Measurements from ENCODE around the gene GRIK2.

GRIK2 gene

DNA sequence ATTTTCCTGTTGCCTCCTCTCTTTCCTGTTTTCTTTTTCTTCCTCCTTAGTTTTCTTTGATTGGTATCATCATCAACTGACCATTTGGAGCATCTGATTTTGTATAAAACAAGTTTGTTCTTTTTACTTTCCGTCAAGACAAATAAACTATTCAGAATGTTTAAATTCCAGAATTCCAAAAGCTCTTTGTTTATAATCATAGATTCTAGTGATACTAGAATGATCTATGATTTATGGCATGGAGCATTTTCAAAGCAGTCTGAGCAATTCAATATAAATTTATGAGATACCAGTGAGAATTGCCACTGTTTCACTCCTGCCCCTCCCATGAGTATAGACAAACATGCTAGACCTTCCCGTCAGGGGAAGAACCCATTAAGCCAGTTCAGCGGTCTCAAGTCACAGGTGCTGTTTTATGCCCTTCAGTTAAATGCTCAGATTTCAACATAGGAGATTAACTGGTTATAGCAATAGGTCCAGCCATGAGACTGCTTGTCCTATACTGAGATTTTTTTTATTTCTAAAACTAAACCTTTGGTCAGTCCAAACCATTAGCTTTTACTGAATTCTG is 60.7 kb downstream of the GRIK2 start:
- DNase-seq (ENCODE audit: low read depth in 2 of 3, low spot score in 1 of 3) = no peak

DNA sequence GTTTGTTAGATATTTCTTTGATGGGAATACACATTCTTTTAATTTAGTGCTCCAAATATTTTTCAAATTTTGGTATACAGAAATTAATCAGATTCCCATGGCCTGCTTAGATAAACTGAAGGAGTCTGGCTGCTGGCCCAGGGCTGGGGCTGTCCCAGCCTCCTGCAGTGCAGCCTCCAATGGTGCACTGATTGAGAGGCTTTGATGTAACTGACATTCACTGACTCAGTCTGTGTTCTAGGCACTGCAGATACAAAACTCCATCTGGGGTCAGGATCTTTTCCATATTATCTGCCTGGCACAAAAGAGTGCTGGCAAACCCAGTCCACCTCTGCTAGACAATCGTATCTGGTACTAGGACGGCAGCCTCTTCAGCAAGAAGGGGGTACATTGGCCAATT is 64.8 kb downstream of the GRIK2 start:
- DNase-seq (ENCODE audit: low read depth in 2 of 3, low spot score in 1 of 3) = no peak

DNA sequence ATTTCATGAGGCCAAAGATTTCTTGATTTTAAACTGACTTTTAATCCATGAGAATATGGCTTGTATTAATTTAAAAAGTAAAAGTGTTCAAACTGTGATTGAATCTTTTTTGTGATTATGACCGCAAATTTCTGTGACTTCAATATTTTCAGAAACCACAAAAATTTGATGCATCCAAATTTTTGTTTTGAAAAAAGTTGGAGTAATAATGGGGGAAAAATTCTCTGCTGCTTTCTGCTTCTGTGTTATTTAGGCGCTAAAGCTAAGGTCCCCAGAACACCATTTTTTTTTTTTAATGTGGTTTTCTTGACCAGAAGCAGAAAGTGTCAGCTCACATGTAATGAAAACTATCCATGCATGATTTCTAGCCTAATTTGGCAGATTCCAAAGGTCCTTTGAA is 65.3 kb downstream of the GRIK2 start:
- no peak for DNase-seq (ENCODE audit: low read depth in 2 of 3, low spot score in 1 of 3)

DNA sequence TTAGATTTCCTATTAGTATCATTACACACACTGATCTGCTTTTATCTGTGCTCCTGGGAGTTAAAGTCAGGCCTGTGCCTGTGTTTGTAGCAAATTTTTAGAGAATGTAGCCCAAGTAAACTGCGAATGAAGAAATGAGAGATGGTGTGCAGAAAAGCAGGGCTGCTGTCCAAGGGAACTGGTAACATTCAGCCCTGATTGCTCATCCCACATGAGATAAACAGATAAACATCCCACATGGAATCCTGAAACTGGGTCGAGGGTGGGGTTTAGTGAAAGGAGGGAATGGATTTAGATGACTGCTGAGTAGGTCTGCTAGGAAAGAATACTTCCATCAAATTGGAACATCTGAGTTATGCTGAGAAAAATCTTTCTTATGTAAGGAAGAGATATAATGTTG is 69.1 kb downstream of the GRIK2 start:
- no peak for DNase-seq (ENCODE audit: low read depth in 2 of 3, low spot score in 1 of 3)

DNA sequence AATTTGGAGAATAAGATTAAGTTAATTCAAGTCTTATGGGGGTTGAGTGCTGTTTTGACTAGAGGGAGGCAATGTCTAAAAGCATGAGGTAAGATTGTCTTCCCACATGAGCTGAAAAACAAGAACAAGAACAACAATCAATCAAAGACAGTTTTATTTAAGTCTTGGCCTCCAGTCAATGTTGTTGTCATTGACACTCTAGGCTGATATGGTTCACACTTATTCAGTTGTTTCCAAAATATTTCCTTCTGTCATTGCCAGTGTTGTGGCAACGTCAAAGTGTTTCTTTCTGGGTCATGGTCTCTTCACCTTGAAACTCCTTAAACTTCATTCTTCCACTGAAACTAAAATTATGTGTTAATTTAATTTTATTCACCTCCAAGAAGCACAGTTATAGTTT is 72.4 kb downstream of the GRIK2 start:
- no peak for DNase-seq (ENCODE audit: low read depth in 2 of 3, low spot score in 1 of 3)

DNA sequence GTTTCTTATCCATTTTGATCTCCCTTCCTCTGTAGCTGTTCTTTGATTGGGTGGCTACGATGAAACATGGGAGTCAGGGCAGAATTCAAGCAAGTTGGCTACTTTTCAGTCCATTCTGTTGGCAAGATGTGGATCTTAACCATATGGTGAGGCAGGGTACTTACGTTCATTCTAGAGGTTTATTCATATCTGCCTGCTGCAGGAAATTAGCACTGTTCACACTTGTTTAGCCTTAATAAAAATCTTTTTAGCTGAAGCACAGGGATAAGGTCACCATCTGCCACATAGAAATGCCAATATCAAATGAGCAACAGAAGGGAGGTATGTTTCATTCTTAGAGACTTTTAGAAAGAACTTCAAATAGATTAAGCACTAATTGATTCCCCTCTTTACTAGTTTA is 83.9 kb downstream of the GRIK2 start:
- no peak for DNase-seq (ENCODE audit: low read depth in 2 of 3, low spot score in 1 of 3)

DNA sequence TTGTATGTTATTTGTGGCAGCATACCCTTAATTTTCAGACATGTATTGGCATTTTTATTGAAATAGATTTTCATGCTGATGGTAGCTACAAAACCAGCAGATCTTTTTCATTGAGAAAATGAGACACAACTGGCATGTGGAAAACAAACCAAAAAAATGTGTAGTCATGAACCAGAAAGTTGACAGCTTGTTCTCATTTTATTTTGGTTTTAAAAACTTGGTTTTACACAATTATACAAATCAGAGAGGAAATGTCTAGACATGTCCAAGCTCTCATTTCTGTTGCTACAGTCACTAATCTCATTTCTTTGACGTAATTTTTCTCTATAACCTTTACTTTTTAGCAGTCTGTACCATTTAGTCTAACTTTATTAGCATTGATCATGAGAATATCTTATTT is 85.4 kb downstream of the GRIK2 start:
- no peak for DNase-seq (ENCODE audit: low read depth in 2 of 3, low spot score in 1 of 3)

DNA sequence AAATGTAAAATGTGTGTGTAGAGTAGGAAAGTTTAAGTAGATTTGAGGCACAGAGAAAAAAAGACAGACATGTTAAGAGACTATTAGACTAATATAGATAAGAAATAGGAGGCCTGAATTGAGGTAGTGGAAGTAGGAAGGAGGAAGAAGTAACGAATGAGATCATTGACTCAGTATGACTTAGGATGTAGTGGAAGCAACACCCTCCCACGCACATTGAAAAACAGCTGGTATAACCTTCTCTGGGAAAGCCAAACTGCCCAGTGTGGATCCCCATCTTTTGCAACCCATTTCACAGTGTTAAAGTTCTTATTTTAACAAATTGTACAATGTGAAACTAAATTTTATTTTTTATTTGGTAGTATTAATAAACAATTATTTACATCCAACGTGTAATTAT is 89.1 kb downstream of the GRIK2 start:
- DNase-seq (ENCODE audit: low read depth in 2 of 3, low spot score in 1 of 3) = no peak

DNA sequence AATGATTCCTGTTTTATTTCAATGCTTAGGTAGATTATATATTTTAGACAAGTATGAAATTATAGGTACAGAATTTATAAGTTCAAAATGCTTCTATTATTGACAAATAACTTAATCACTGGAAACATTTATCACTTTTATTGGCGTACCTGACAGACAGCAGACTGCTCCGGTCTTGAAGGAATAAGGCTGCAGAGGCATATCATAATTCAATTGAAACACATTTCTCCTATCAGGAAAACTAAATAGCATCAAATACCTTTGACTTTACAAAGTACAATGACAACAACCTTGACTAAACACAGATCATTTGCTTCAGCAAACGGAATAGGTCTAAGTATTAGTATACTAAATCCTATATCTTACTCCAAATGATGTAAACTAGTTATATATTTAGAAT is 91.3 kb downstream of the GRIK2 start:
- DNase-seq (ENCODE audit: low read depth in 2 of 3, low spot score in 1 of 3) = no peak

DNA sequence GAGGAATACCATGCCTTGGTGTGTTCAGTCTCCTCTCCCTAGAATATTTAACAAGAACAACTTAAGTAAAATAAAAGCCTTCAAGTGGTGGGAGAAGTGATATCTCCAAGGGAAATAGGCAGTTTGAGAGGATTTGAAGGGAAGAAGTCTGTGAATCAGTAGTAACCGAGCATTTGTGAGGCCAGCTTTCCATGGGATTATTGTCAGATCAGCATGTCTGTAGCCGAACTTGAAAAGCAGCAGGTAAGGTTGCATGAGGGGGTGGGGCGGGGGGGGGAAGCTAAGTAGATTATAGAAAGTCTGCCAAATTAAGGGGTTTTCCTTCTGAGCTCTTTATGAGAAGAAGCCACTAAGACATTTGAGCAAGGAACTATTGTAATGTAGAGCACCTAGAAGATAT is 92.6 kb downstream of the GRIK2 start:
- DNase-seq (ENCODE audit: low read depth in 2 of 3, low spot score in 1 of 3) = no peak

DNA sequence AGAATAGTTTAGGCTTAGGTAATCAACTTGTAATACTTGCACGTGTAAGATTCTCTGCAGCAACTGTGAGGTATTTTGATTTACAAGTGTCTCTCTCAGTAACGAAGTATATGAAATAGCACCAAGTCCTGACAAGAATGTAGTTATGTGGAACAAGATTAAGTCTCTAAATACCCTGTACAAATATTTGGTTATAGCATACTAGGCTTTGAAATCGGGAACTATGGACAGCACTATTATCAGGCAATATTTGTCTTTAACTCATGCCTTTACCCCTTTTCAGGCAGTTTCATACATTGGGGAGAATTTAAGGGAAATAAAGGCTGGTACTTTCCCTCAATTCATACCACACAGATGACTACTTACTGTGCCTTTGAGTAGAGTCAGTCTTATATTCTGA is 93.2 kb downstream of the GRIK2 start:
- no peak for DNase-seq (ENCODE audit: low read depth in 2 of 3, low spot score in 1 of 3)

DNA sequence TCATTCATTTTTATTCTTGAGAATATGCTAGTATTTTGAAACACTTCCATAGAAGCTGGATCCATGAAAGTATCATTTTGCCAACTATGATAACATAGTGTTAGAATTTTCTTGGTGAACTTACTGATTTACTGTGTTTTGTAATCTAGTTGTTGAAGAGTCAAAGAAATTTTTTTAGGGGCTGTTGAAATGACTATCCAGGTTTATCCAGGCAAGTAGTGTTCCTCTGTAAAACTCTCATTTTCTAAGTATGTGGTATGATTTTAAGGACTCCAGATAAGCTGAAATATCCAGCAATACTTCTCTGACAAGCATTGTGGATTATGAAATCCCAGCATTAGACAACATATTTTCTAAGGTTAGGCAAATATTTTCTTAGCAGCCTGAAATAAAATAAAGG is 95.9 kb downstream of the GRIK2 start:
- DNase-seq (ENCODE audit: low read depth in 2 of 3, low spot score in 1 of 3) = no peak

DNA sequence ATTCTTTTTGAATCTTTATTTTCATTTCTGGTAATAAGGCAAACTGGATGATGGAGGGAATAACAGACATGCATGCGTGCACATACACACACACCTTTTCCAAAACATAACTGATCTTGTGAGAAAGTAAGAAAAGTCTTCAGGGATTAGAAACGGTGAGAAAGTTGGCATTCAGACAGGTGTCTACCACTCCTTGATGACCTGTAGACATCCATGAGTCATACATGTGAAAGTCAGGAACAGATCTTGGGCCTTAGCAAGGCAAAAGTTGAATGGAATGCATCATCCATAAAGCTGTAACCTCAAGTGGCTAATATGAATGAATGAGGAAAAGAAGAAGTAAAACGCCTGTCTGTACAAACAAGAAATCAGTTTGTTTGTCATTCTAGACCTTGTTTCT is 97.3 kb downstream of the GRIK2 start:
- no peak for DNase-seq (ENCODE audit: low read depth in 2 of 3, low spot score in 1 of 3)

DNA sequence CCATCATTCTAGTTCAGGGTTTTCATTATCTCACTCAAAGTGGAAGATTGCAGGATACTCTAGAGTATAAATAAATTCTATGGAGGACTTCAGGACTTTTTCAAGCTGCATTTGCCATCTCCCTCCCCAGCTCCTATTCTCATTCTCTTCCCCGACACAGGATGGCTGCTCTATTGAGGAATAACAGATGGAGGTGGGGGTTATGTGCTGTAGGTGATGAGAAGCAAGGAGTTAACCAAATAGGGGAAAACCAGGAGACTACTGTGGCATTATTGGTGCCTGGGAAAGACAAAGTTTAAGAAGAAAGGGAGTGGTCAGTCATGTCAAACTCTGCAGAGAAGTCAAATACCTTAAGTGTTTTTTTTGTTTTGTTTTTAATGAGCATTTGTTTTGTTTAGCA is 109.3 kb downstream of the GRIK2 start:
- DNase-seq (ENCODE audit: low read depth in 2 of 3, low spot score in 1 of 3) = no peak

DNA sequence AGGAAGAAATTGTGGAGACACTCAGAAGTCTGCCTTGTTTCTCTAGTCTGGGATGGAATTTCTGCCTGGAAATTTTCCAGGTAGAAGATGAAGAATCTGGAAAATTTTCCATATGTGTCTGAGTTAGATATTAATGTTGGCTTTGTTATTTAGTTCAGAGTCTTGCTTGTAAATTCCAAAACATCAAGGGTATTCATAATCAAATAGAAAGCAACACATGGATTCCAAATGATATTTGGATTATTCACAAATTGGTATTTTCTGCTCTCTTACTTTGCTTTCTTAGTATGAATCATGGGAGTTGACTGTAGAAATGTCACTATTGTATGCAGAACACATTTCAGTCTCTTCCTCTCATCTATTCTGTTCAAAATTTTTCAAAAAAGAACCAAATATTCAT is 116.0 kb downstream of the GRIK2 start:
- no peak for DNase-seq (ENCODE audit: low read depth in 2 of 3, low spot score in 1 of 3)

DNA sequence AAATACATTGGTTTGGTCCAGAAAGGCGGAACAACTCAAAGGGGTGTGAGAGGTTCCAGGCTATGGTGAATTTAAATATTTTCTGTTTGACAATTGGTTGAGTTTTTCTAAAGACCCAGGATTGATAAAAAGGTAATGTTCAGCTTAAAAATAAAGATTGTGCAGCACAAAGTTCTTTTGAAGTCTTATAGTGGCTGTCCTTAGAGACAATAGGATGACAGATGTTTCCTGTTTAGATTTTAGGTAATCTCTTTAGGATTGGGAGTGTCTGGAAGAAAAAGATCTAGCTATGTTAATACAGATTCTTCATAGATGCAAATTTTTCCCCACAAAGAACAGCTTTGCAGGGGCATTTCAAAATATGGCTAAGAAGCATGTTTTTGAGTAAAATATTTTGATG is 119.7 kb downstream of the GRIK2 start:
- no peak for DNase-seq (ENCODE audit: low read depth in 2 of 3, low spot score in 1 of 3)

DNA sequence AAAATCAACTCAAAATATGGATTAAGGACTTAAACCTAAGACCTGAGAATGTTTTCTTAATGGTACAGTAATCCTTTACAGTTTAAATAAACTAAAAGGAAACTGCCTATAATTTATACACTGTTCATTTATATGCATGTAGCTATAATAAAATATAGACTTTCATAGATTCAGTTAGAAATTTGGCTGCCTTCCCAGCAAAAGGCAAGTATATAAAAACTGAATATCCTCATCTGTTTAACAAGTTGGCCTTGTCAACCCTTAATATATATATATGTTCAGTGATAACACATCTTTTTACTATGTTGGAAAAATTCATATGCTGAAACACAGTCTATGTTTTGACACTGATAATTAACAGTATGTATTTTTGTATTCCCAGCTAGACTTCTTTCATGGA is 123.1 kb downstream of the GRIK2 start:
- DNase-seq (ENCODE audit: low read depth in 2 of 3, low spot score in 1 of 3) = no peak

DNA sequence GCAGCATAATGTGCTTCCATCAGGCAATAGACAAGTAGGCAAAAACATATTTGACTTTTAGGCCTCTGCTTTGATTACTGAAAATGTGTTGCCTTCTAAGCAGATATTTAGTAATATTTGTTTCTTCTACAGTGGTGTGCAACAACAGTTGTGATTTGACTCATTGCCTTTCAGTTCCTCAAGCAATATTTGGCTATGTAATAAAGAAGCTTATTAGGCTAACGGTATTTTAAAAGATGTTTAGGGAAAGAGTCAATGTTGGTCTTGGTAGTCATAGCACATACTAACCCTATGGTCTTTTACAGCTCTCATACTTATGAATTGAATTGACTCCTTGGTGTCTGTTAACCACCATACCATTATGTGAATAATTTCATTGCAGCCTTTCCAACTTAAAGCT is 124.1 kb downstream of the GRIK2 start:
- DNase-seq (ENCODE audit: low read depth in 2 of 3, low spot score in 1 of 3) = no peak

DNA sequence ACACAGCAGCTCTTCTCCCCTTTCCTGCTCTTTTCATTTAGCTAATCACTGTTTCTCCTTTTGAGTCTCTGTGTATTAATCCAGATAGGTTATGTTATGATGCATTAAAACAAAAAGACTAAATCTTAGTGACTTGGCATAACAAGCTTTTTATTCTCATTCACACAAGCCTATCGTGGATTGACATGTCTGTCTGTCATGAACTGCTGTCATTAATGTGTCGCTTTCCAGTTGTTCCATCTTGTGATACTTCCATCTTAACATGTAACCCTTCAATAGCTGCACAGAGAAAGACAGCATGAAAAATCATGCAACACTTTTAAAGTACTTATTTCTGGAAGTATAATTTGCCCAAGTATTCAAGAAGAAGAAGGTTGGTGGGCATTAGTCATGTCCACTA is 128.7 kb downstream of the GRIK2 start:
- no peak for DNase-seq (ENCODE audit: low read depth in 2 of 3, low spot score in 1 of 3)

DNA sequence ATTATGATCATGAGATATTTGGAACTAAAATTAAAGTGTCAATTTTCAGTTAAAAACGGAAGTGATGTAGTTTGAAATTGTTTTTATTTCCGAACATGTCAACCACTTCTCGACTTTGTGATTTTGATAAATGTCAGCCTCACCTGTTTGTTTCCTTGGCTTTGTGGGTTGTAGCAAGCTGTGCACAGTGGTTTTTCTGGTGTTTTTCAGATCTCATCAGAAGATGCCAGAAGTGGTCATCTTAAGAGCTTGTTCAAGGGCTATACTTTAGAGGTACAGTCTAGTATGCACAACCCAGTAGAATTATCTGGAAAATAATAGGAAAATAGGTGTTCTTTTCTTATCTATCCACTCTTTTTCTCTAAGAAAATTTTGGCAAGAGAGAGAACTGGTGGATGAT is 134.0 kb downstream of the GRIK2 start:
- no peak for DNase-seq (ENCODE audit: low read depth in 2 of 3, low spot score in 1 of 3)

DNA sequence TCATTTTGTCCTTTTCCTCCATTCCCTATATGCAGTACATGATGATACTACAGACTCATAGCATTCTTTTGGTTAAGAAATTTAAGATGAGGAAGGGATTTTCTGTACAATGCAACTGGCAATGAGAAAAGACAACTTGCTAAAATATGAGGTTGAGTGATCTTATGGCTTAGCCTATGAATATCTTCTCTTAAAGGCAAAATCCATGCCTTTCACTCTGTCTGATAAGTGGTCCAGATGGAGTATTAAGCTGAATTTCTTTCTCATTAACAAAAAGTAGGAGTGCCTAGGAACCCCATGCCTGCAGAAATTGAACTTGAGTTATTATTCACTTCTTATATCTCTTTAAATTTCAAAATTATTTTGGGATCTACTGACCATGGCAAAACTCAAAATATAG is 135.3 kb downstream of the GRIK2 start:
- DNase-seq (ENCODE audit: low read depth in 2 of 3, low spot score in 1 of 3) = no peak

DNA sequence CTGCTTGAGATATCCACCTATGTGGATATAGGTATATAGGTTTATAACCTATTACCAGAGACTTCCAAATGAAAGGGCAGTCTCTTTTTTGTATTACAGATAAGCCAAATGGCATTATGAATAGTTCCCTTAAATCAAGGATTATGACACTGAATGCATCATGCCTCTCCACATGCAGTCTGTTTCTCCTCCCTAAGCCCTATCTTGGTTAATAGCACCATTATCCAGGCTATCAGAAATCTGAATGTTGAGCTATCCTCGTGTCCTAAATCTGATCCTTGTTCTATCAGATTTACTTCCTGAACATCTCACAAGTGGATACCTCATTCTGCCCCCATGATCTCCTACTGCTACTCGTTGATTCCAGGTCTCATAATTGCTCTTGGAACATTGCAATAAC is 138.0 kb downstream of the GRIK2 start:
- DNase-seq (ENCODE audit: low read depth in 2 of 3, low spot score in 1 of 3) = no peak

DNA sequence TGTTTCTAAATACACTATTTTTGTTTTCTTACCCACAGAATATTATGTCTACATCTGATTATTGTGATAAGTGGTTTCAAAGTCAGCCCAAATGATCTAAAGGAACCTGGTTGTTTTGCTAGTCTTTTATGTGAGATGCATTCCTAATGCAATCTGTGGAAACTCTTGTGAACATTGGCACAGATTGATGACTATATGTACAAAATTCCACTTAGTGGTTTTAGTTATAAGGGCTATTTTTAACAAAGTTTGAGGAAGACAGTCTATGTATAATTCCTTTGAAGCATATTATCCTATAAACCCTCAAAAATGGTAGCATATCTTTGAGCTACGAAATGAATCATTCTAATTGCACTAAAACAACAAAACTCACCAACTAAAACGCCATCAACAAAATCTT is 140.9 kb downstream of the GRIK2 start:
- DNase-seq (ENCODE audit: low read depth in 2 of 3, low spot score in 1 of 3) = no peak

DNA sequence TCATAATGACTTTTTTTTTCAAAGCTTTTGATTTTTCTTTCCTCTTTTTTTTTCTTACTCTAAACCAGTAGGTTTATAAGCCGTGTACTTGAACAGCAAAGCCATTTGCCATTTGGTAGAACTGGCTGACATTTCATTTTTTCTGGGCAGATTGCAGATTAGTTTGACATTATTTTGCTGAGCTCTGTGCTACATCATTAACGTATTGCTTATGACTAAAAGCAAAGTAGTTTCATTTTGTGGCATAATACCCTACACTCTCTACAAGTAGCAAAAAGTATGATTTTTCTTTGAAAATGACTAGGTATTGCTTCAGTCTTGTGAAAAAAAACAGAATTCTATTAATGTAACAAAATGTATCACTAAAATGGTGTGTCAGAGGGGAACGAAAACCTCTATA is 141.3 kb downstream of the GRIK2 start:
- DNase-seq (ENCODE audit: low read depth in 2 of 3, low spot score in 1 of 3) = no peak

Measured in stimulated activated CD4-positive, alpha-beta T cell treated with anti-CD3 and anti-CD28 coated beads, Interleukin-12 subunit alpha, Interleukin-12 subunit beta, amount 100 ng/mL, for 48 hours (primary cell).